HepG2 (cell line): ENCODE measurements around the gene CCL19. TPM values are rescaled to one million over a fixed set of nuclear protein-coding genes. Genes with fewer than 3 reads are reported as not detected.
A peak's percentile ranks its signal among the peaks of the same experiment; 100 is the strongest.

Experiments used
- ATM ChIP-seq: fragments of 450-650 bp; IDR thresholded peaks from 2 replicates; pipeline ENCODE4 v1.7.1; 2017; ENCODE audit warnings: mild to moderate bottlenecking, borderline replicate concordance
- CEBPG ChIP-seq: IDR thresholded peaks from 2 replicates; pipeline ENCODE4 v1.6.1; 2016
- CREB1 ChIP-seq, 2 experiments: fragments of 450-650 bp in 1 of 2; IDR thresholded peaks; 2 replicates each; pipeline ENCODE4 v1.6.1; 2016 to 2017; ENCODE audit warnings: control low read depth in 1 of 2, mild to moderate bottlenecking in 1 of 2, missing compliant biosample characterization in 1 of 2, missing genetic modification characterization in 1 of 2
- EEA1 ChIP-seq: sonication (generic); formaldehyde crosslinking; IDR thresholded peaks from 2 replicates; pipeline ENCODE4 v1.5.1; 2020; ENCODE audit warnings: mild to moderate bottlenecking, missing genetic modification reagents, borderline replicate concordance
- HNF4G ChIP-seq, 2 experiments: sonication (generic) in 1 of 2; formaldehyde crosslinking in 1 of 2; IDR thresholded peaks; 2 replicates each; pipeline versions ENCODE4 v1.4.0 to v1.6.1; 2011 to 2020; ENCODE audit warnings: borderline replicate concordance in 2 of 2, low read depth in 2 of 2, mild to moderate bottlenecking in 2 of 2, low read length in 1 of 2, missing genetic modification reagents in 1 of 2, moderate library complexity in 1 of 2
- JARID2 ChIP-seq: sonication (generic); formaldehyde crosslinking; IDR thresholded peaks from 2 replicates; pipeline ENCODE4 v1.8.1; 2023; ENCODE audit warnings: missing genetic modification reagents, inconsistent platforms; ENCODE audit not compliant: insufficient replicate concordance
- KDM3A ChIP-seq: IDR thresholded peaks from 2 replicates; pipeline ENCODE4 v1.6.1; 2018; ENCODE audit warnings: low read depth, missing compliant biosample characterization
- KDM5B ChIP-seq: sonication (generic); formaldehyde crosslinking; IDR thresholded peaks from 2 replicates; pipeline ENCODE4 v1.4.0; 2020; ENCODE audit warnings: missing genetic modification reagents, mild to moderate bottlenecking, borderline replicate concordance
- KLF15 ChIP-seq: sonication (generic); formaldehyde crosslinking; IDR thresholded peaks from 2 replicates; pipeline ENCODE4 v1.8.1; 2023; ENCODE audit warnings: borderline replicate concordance, mild to moderate bottlenecking, inconsistent platforms, missing genetic modification reagents, mixed read lengths
- NR2C2 ChIP-seq: sonication (generic); formaldehyde crosslinking; IDR thresholded peaks from 2 replicates; pipeline ENCODE4 v1.4.0; 2020; ENCODE audit warnings: missing genetic modification reagents, mild to moderate bottlenecking, moderate library complexity, borderline replicate concordance
- POLR2AphosphoS5 ChIP-seq: IDR thresholded peaks from 2 replicates; pipeline ENCODE4 v1.6.1; 2012; ENCODE audit warnings: low read depth, low read length
- PRPF4 ChIP-seq: fragments of 200-400 bp; formaldehyde crosslinking; IDR thresholded peaks from 2 replicates; pipeline ENCODE4 v1.6.1; 2016; ENCODE audit warnings: low read length, low read depth; ENCODE audit not compliant: poor library complexity, severe bottlenecking
- SALL1 ChIP-seq: sonication (generic); formaldehyde crosslinking; IDR thresholded peaks from 2 replicates; pipeline ENCODE4 v1.8.0; 2022; ENCODE audit warnings: mild to moderate bottlenecking, missing genetic modification reagents
- SMAD1 ChIP-seq: sonication (generic); formaldehyde crosslinking; IDR thresholded peaks from 2 replicates; pipeline ENCODE4 v1.4.0; 2020; ENCODE audit warnings: missing genetic modification reagents, low read depth, mild to moderate bottlenecking, borderline replicate concordance
- SP1 ChIP-seq, 2 experiments: fragments of 450-650 bp in 1 of 2; sonication (generic) in 1 of 2; formaldehyde crosslinking in 1 of 2; IDR thresholded peaks; 2 replicates each; pipeline versions ENCODE4 v1.4.0 to v1.6.1; 2016 to 2020; ENCODE audit warnings: missing genetic modification reagents in 1 of 2
- SP2 ChIP-seq: sonication (generic); formaldehyde crosslinking; IDR thresholded peaks from 2 replicates; pipeline ENCODE4 v1.5.1; 2020; ENCODE audit warnings: mild to moderate bottlenecking, missing genetic modification reagents
- SP4 ChIP-seq: sonication (generic); formaldehyde crosslinking; IDR thresholded peaks from 2 replicates; pipeline ENCODE4 v1.8.1; 2023; ENCODE audit warnings: mild to moderate bottlenecking, missing genetic modification reagents
- ZMYM2 ChIP-seq: sonication (generic); formaldehyde crosslinking; IDR thresholded peaks from 2 replicates; pipeline ENCODE4 v1.8.0; 2022; ENCODE audit warnings: mild to moderate bottlenecking, missing genetic modification reagents
- ZNF101 ChIP-seq: sonication (generic); formaldehyde crosslinking; IDR thresholded peaks from 2 replicates; pipeline ENCODE4 v1.4.0; 2020; ENCODE audit warnings: mild to moderate bottlenecking, low read depth, missing genetic modification reagents, borderline replicate concordance
- ZNF253 ChIP-seq: sonication (generic); formaldehyde crosslinking; IDR thresholded peaks from 2 replicates; pipeline ENCODE4 v1.8.0; 2022; ENCODE audit warnings: mild to moderate bottlenecking, missing genetic modification reagents, borderline replicate concordance
- ZNF713 ChIP-seq: sonication (generic); formaldehyde crosslinking; IDR thresholded peaks from 2 replicates; pipeline ENCODE4 v1.4.0; 2020; ENCODE audit warnings: mild to moderate bottlenecking, missing genetic modification reagents
- ZNF770 ChIP-seq: sonication (generic); formaldehyde crosslinking; IDR thresholded peaks from 2 replicates; pipeline ENCODE4 v1.5.0; 2020; ENCODE audit warnings: mild to moderate bottlenecking, missing genetic modification reagents
- ZNF777 ChIP-seq: sonication (generic); formaldehyde crosslinking; IDR thresholded peaks from 2 replicates; pipeline ENCODE4 v1.4.0; 2020; ENCODE audit warnings: missing genetic modification reagents
- polyA plus RNA-seq, 8 experiments: library from polyadenylated mRNA; depleted of rRNA in 3 of 8; stranded (reverse) in 7 of 8; unstranded in 1 of 8; fragments of >200 nt; fragmentation: Illumina TruSeq in 4 of 8; extraction: Trizol in 4 of 8; gene quantifications; 2 replicates each; pipeline versions ENCODE4 v1.2.1 to v1.2.3, GENCODE V29; 2011 to 2016; ENCODE audit warnings: low read depth in 4 of 8, missing spikeins in 1 of 8, mixed read lengths in 1 of 8; ENCODE audit not compliant: insufficient read depth in 1 of 8
- total RNA-seq, 5 experiments: library from RNA; depleted of rRNA; stranded (reverse); fragments of >200 nt; fragmentation: Illumina TruSeq; extraction: Trizol; gene quantifications; 2 replicates each; pipeline ENCODE4 v1.2.3, GENCODE V29; 2016; ENCODE audit warnings: low read depth in 1 of 5
- TF ChIP-seq, protein P1 (sequence below): sonication (generic); formaldehyde crosslinking; IDR thresholded peaks from 2 replicates; pipeline ENCODE4 v1.4.0; 2020; ENCODE audit warnings: missing genetic modification reagents, borderline replicate concordance
- TF ChIP-seq, protein P2 (sequence below): sonication (generic); formaldehyde crosslinking; IDR thresholded peaks from 2 replicates; pipeline ENCODE4 v1.4.0; 2020; ENCODE audit warnings: mild to moderate bottlenecking, missing genetic modification reagents

Gene CCL19
- total and polyA plus RNA-seq, 2 of the 13 experiments (the other 11 are each of a cell fraction or from before 2014, with no cell fraction given): not detected

- TF ChIP-seq SP4 (CRISPR knock-in tag): no peak
- TF ChIP-seq KDM5B: no peak; the same call in 1 of the 2 replicates
- TF ChIP-seq CEBPG (CRISPR knock-in tag): no peak
- TF ChIP-seq, protein P1, sequence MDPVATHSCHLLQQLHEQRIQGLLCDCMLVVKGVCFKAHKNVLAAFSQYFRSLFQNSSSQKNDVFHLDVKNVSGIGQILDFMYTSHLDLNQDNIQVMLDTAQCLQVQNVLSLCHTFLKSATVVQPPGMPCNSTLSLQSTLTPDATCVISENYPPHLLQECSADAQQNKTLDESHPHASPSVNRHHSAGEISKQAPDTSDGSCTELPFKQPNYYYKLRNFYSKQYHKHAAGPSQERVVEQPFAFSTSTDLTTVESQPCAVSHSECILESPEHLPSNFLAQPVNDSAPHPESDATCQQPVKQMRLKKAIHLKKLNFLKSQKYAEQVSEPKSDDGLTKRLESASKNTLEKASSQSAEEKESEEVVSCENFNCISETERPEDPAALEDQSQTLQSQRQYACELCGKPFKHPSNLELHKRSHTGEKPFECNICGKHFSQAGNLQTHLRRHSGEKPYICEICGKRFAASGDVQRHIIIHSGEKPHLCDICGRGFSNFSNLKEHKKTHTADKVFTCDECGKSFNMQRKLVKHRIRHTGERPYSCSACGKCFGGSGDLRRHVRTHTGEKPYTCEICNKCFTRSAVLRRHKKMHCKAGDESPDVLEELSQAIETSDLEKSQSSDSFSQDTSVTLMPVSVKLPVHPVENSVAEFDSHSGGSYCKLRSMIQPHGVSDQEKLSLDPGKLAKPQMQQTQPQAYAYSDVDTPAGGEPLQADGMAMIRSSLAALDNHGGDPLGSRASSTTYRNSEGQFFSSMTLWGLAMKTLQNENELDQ (CRISPR knock-in tag): no peak
- no peak for TF ChIP-seq SP1 (IDR thresholded peaks at IDR 0.05)
- TF ChIP-seq SP1 (CRISPR knock-in tag; IDR thresholded peaks at IDR 0.05): no peak
- no peak for TF ChIP-seq SP2 (CRISPR knock-in tag)
- TF ChIP-seq SMAD1 (CRISPR knock-in tag): no peak
- TF ChIP-seq HNF4G (IDR thresholded peaks at IDR 0.05; ENCODE audit: borderline replicate concordance, low read depth, low read length): no peak
- TF ChIP-seq HNF4G (CRISPR knock-in tag; IDR thresholded peaks at IDR 0.05; ENCODE audit: borderline replicate concordance, low read depth): no peak
- no peak for TF ChIP-seq ZNF770 (CRISPR knock-in tag)
- no peak for TF ChIP-seq ATM
- TF ChIP-seq CREB1 (IDR thresholded peaks at IDR 0.05): no peak
- TF ChIP-seq CREB1 (CRISPR knock-in tag; IDR thresholded peaks at IDR 0.05): no peak
- no peak for TF ChIP-seq PRPF4
- peak; percentile 74; the same call in 1 of the 2 replicates for TF ChIP-seq ZNF777 (CRISPR knock-in tag)
- no peak for TF ChIP-seq JARID2 (CRISPR knock-in tag)
- TF ChIP-seq ZNF253 (CRISPR knock-in tag): no peak
- TF ChIP-seq KLF15: no peak
- 0 out of 2 replicates have a peak, but pooled peaks have one; percentile 21 for TF ChIP-seq KDM3A (CRISPR knock-in tag)
- no peak for TF ChIP-seq POLR2AphosphoS5
- no peak for TF ChIP-seq NR2C2 (CRISPR knock-in tag)
- peak; percentile 14; the same call in 1 of the 2 replicates for TF ChIP-seq SALL1 (CRISPR knock-in tag)
- no peak for TF ChIP-seq EEA1 (CRISPR knock-in tag)
- TF ChIP-seq ZNF101 (CRISPR knock-in tag): no peak
- TF ChIP-seq, protein P2, sequence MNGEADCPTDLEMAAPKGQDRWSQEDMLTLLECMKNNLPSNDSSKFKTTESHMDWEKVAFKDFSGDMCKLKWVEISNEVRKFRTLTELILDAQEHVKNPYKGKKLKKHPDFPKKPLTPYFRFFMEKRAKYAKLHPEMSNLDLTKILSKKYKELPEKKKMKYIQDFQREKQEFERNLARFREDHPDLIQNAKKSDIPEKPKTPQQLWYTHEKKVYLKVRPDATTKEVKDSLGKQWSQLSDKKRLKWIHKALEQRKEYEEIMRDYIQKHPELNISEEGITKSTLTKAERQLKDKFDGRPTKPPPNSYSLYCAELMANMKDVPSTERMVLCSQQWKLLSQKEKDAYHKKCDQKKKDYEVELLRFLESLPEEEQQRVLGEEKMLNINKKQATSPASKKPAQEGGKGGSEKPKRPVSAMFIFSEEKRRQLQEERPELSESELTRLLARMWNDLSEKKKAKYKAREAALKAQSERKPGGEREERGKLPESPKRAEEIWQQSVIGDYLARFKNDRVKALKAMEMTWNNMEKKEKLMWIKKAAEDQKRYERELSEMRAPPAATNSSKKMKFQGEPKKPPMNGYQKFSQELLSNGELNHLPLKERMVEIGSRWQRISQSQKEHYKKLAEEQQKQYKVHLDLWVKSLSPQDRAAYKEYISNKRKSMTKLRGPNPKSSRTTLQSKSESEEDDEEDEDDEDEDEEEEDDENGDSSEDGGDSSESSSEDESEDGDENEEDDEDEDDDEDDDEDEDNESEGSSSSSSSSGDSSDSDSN: peak; percentile 51; the same call in 1 of the 2 replicates
- TF ChIP-seq ZNF713 (CRISPR knock-in tag): no peak
- TF ChIP-seq ZMYM2 (CRISPR knock-in tag): 0 out of 2 replicates have a peak, but pooled peaks have one; percentile 17
Observed at GRCh38 chr9:34665067-34665380, 26.1 kb downstream of the CCL19 start (continued).
